Smooth muscle cell (in vitro differentiated cells): Measurements from ENCODE around the gene AATF. TPM values are rescaled to one million over a fixed set of nuclear protein-coding genes. Genes with fewer than 3 reads are reported as not detected.

Source experiments
- DNase-seq: peaks from one replicate; lab custom pipeline; 2025; ENCODE audit not compliant: unreplicated experiment; lab: John Stamatoyannopoulos, UW
- H2AFZ ChIP-seq: fragments of 200-600 bp; sonication (generic); 2 replicates; pipeline ENCODE4 v1.6.0; 2016; ENCODE audit warnings: antibody characterized with exemption, low read depth, mild to moderate bottlenecking
- H3F3A ChIP-seq: fragments of 200-600 bp; sonication (generic); 2 replicates; pipeline ENCODE4 v1.6.0; 2017; ENCODE audit warnings: antibody characterized with exemption, low read depth
- H3K27ac ChIP-seq: fragments of 200-600 bp; sonication (generic); 2 replicates; pipeline ENCODE4 v1.5.1; 2016; ENCODE audit warnings: low read depth, mild to moderate bottlenecking
- H3K27me3 ChIP-seq: fragments of 200-600 bp; sonication (generic); 2 replicates; pipeline ENCODE4 v1.6.1; 2016; ENCODE audit warnings: low read depth, mild to moderate bottlenecking
- H3K36me3 ChIP-seq: fragments of 200-600 bp; sonication (generic); 2 replicates; pipeline ENCODE4 v1.5.1; 2016; ENCODE audit warnings: low read depth
- H3K4me1 ChIP-seq: fragments of 200-600 bp; sonication (generic); 2 replicates; pipeline ENCODE4 v1.5.1; 2016; ENCODE audit warnings: low read depth
- H3K4me2 ChIP-seq: fragments of 200-600 bp; sonication (generic); 2 replicates; pipeline ENCODE4 v1.6.0; 2016; ENCODE audit warnings: mild to moderate bottlenecking
- H3K4me3 ChIP-seq: fragments of 200-600 bp; sonication (generic); 2 replicates; pipeline ENCODE4 v1.5.1; 2016; ENCODE audit warnings: mild to moderate bottlenecking
- H3K79me2 ChIP-seq: fragments of 200-600 bp; sonication (generic); 2 replicates; pipeline ENCODE4 v1.6.0; 2016; ENCODE audit warnings: low read depth, mild to moderate bottlenecking
- H3K9ac ChIP-seq: fragments of 200-600 bp; sonication (generic); 2 replicates; pipeline ENCODE4 v1.6.0; 2016; ENCODE audit warnings: low read depth
- H3K9me3 ChIP-seq: fragments of 200-600 bp; sonication (generic); replicated peaks from 2 replicates; pipeline ENCODE4 v1.5.1; 2016; ENCODE audit warnings: low read depth
- H4K20me1 ChIP-seq: fragments of 200-600 bp; sonication (generic); 2 replicates; pipeline ENCODE4 v1.6.0; 2016; ENCODE audit warnings: low read depth
- WGBS: methylation state at CpG from one replicate; pipeline ENCODE4 v1.1.7; 2016; ENCODE audit warnings: low lambda C conversion rate; 5-methylcytosine and 5-hydroxymethylcytosine counted together
- polyA plus RNA-seq: library from polyadenylated mRNA; unstranded; fragments of >200 nt; fragmentation: Nextera tagmentation; extraction: Ambion mirVana; gene quantifications from 2 replicates; pipeline ENCODE4 v1.2.1, GENCODE V29; 2016
- total RNA-seq: library from RNA; depleted of rRNA; stranded (reverse); fragments of >200 nt; gene quantifications from 2 replicates; pipeline ENCODE4 v1.2.3, GENCODE V29; 2014
- TF ChIP-seq, protein P1 (sequence below): fragments of 200-600 bp; sonication (generic); IDR thresholded peaks from 2 replicates; pipeline ENCODE4 v1.5.1; 2017; ENCODE audit warnings: borderline replicate concordance, mild to moderate bottlenecking, antibody characterized with exemption; ENCODE audit not compliant: insufficient read depth, poor library complexity, severe bottlenecking

The AATF gene
- total and polyA plus RNA-seq, 2 experiments from 2014 or later = 18.5 to 38.0 TPM

DNA sequence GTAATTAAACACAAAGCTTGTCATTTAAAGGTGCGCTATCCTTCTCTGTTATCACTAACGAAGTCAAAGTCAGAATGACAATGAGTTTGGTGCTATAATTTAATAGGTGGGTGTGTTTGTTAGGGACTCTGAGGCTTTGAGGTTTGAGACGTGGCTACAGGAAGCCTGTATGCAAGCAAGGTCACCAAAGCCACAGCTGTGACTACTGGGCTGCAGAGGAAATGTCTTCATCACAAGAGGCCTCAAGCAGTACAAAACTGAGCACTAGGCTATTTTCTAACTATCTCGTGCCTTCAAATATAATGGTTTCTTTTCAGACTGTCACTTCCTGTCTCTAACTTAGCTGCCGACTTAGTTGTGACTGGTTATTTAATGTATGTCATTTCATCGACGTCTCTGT, 141.2 kb downstream of the AATF start:
- no peaks in the 10 kb centered on the region for H3K79me2 ChIP-seq
- peaks cover 7% of the 10 kb centered on the region for H3K4me1 ChIP-seq
- no peak overlapping the region for H3K4me2 ChIP-seq
- no peak overlapping the region for H3K9ac ChIP-seq
- H2AFZ ChIP-seq = no peak overlapping the region
- no peaks in the 10 kb centered on the region for H3K36me3 ChIP-seq
- TF ChIP-seq, protein P1, sequence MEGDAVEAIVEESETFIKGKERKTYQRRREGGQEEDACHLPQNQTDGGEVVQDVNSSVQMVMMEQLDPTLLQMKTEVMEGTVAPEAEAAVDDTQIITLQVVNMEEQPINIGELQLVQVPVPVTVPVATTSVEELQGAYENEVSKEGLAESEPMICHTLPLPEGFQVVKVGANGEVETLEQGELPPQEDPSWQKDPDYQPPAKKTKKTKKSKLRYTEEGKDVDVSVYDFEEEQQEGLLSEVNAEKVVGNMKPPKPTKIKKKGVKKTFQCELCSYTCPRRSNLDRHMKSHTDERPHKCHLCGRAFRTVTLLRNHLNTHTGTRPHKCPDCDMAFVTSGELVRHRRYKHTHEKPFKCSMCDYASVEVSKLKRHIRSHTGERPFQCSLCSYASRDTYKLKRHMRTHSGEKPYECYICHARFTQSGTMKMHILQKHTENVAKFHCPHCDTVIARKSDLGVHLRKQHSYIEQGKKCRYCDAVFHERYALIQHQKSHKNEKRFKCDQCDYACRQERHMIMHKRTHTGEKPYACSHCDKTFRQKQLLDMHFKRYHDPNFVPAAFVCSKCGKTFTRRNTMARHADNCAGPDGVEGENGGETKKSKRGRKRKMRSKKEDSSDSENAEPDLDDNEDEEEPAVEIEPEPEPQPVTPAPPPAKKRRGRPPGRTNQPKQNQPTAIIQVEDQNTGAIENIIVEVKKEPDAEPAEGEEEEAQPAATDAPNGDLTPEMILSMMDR = no peak
- no peaks in the 10 kb centered on the region for H3K27me3 ChIP-seq
- no peaks in the 10 kb centered on the region for H3K9me3 ChIP-seq
- no peak overlapping the region for H3K4me3 ChIP-seq
- WGBS = 48% methylated on average over 7 of the region's 7 CpGs
- no peaks in the 10 kb centered on the region for H4K20me1 ChIP-seq
- H3K27ac ChIP-seq = peak overlapping the region; percentile 52
- no peak for DNase-seq
- peaks cover 6% of the 10 kb centered on the region for H3F3A ChIP-seq

DNA sequence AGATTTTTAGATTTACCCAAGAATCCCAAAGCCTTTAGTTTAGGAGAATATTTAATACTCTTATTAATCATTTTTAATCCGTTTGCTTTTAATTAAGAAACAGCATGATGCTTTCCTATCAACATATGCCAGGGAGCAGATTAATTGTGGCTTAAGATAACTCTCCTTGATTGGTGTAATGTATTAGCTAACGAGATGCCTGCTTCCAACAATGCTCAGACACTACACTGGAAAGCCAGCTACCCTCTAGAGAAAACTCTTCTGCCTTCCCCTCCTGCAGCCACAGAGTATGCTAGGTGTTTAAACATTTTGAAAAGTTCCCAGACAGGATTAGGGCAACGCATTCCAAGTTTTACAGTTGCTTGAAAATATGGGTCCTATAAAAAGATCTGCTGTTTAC, 142.2 kb downstream of the AATF start:
- Histone ChIP-seq H2AFZ (no peak overlapping the region), H3K27ac (peak overlapping the region; percentile 52), H3K79me2 (no peaks in the 10 kb centered on the region), H3K4me2 (peak overlapping the region; percentile 13), H3K27me3 (no peaks in the 10 kb centered on the region), H3K4me1 (peaks cover 7% of the 10 kb centered on the region), H4K20me1 (no peaks in the 10 kb centered on the region), H3K4me3 (no peak overlapping the region), H3K9ac (no peak overlapping the region), H3K36me3 (no peaks in the 10 kb centered on the region), H3K9me3 (no peaks in the 10 kb centered on the region), H3F3A (peaks cover 6% of the 10 kb centered on the region)
- DNase-seq = no peak
- TF ChIP-seq, protein P1 = no peak
- WGBS = 48% methylated on average over 3 of the region's 3 CpGs

DNA sequence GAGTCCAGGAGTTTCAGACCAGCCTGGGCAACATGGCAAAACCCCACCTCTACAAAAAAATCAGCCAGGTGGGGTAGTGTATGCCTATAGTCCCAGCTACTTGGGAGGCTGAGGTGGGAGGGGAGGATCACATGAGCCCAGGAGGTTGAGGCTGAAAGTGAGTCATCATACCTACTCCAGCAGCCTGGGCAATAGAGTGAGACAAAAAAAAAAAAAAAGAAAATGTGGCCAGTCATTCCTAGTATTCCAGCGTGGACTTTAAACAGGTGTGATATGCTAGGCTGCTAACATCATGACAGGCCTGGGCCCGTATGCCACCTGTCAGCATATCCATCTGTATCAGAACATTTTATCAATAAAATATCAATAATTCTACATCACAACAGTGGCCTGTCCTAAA, 143.3 kb downstream of the AATF start:
- no peaks in the 10 kb centered on the region for H4K20me1 ChIP-seq
- H3K27ac ChIP-seq = peak overlapping the region; percentile 52
- H3K4me3 ChIP-seq = no peak overlapping the region
- TF ChIP-seq, protein P1 = no peak
- no peak for DNase-seq
- no peak overlapping the region for H3K4me2 ChIP-seq
- H3K79me2 ChIP-seq = no peaks in the 10 kb centered on the region
- WGBS = 75% methylated on average over 2 of the region's 2 CpGs
- H3K36me3 ChIP-seq = peaks cover 4% of the 10 kb centered on the region
- H3K27me3 ChIP-seq = no peaks in the 10 kb centered on the region
- no peak overlapping the region for H3K9ac ChIP-seq
- peaks cover 7% of the 10 kb centered on the region for H3K4me1 ChIP-seq
- peaks cover 7% of the 10 kb centered on the region for H3F3A ChIP-seq
- H3K9me3 ChIP-seq = no peaks in the 10 kb centered on the region
- H2AFZ ChIP-seq = no peak overlapping the region

DNA sequence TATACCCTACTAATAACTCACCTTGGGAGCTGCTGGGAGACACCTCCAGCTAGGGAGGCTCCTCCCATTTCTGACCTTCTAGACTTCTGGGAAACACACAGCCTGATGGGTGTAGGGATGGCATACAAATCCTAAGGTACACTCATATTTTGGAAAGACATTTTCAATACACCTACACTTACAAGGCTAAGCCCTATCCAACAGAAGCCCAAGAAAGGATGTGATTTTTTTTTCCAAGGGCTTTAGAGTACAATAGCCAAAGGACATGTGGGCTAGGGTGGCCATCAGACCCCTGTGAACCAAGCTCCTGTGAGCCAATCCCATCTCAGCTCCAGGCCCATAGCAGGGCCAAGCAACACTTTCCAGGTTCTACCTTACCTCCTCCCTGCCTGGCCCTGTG, 143.9 kb downstream of the AATF start:
- Histone ChIP-seq H3K27ac (no peak overlapping the region), H3K36me3 (peaks cover 4% of the 10 kb centered on the region), H3K27me3 (no peaks in the 10 kb centered on the region), H3K79me2 (no peaks in the 10 kb centered on the region), H3K4me1 (peaks cover 7% of the 10 kb centered on the region), H2AFZ (no peak overlapping the region), H3K9ac (no peak overlapping the region), H3F3A (peaks cover 13% of the 10 kb centered on the region), H3K9me3 (no peaks in the 10 kb centered on the region), H3K4me2 (no peak overlapping the region), H3K4me3 (no peak overlapping the region), H4K20me1 (no peaks in the 10 kb centered on the region)
- TF ChIP-seq, protein P1 = no peak
- DNase-seq = no peak
